GM18520 (cell line): Measurements from ENCODE around the gene OR51L1.

Experiments used
- ATAC-seq: cut with Tn5 transposase; IDR thresholded peaks from one replicate; pipeline ENCODE4 v1.9.1; 2021; ENCODE audit not compliant: unreplicated experiment

The OR51L1 gene

GRCh38 chr11:5046754-5047330, 52.2 kb downstream of the OR51L1 start:
- no peak for ATAC-seq
